Measurements from ENCODE around the gene PTPRS.

- TF ChIP-seq CTCF (IDR thresholded peaks at IDR 0.05) (no peak), POLR2A (IDR thresholded peaks at IDR 0.05) (no peak)
Observed at GRCh38 chr19:5336195-5336965, 4.2 kb downstream of the PTPRS start.

Measured in lower leg skin (tissue), 3 donors.